Mesothelial cell of epicardium (in vitro differentiated cells): Measurements from ENCODE around the gene LENG9. TPM values are rescaled to one million over a fixed set of nuclear protein-coding genes. Genes with fewer than 3 reads are reported as not detected.

Source experiments
- DNase-seq, 2 experiments: peaks; one replicate each; pipeline ENCODE4 v3.0.0; 2021; ENCODE audit warnings: low spot score in 2 of 2; ENCODE audit not compliant: unreplicated experiment in 2 of 2
- H3K27ac Mint-ChIP-seq: 2 replicates; pipeline ENCODE4 v1.8.0; 2021; ENCODE audit warnings: mixed read lengths
- H3K27me3 Mint-ChIP-seq: 2 replicates; pipeline ENCODE4 v1.8.0; 2021; ENCODE audit warnings: low read depth, mixed read lengths
- H3K36me3 Mint-ChIP-seq: 2 replicates; pipeline ENCODE4 v1.8.0; 2021; ENCODE audit warnings: mixed read lengths
- H3K4me1 Mint-ChIP-seq: 2 replicates; pipeline ENCODE4 v1.8.0; 2021; ENCODE audit warnings: mixed read lengths
- H3K4me3 Mint-ChIP-seq: 2 replicates; pipeline ENCODE4 v1.8.0; 2021; ENCODE audit warnings: mild to moderate bottlenecking, moderate library complexity, mixed read lengths
- H3K9me3 Mint-ChIP-seq: 2 replicates; pipeline ENCODE4 v1.8.0; 2021; ENCODE audit warnings: mixed read lengths
- total RNA-seq: library from RNA; stranded (reverse); gene quantifications from 3 replicates; pipeline ENCODE4 v1.2.1, GENCODE V29; 2021
- TF ChIP-seq, protein P1 (sequence below): fragments of 200-600 bp; sonication (generic); IDR thresholded peaks from one replicate; pipeline ENCODE4 v1.5.0; 2021; ENCODE audit warnings: antibody characterized with exemption; ENCODE audit not compliant: unreplicated experiment

The LENG9 gene
- total RNA-seq, 1 donor from 2014 or later, result 5.8 TPM

DNA sequence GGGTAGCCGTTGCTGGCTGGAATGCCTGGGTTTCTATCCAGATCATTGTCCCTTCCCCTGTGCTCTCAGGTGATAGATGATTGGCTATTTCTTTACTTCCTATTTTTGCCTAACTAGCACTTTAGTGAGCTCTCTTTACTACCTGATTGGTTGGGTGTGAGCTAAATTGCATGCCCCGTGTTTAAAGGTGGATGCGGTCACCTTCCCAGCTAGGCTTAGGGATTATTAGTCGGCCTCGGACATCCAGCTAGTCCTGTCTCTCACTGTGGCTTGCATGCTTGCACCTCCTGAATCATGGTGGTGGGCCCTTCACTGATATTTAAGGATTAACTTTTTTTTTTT, 38.2 kb downstream of the LENG9 start:
- Mint-ChIP-seq H3K4me1 (peaks cover 17% of the 10 kb centered on the region), H3K27ac (no peak overlapping the region), H3K36me3 (no peaks in the 10 kb centered on the region), H3K27me3 (peaks cover 77% of the 10 kb centered on the region), H3K9me3 (no peaks in the 10 kb centered on the region), H3K4me3 (no peak overlapping the region)
- no peak for DNase-seq
- TF ChIP-seq, protein P1, sequence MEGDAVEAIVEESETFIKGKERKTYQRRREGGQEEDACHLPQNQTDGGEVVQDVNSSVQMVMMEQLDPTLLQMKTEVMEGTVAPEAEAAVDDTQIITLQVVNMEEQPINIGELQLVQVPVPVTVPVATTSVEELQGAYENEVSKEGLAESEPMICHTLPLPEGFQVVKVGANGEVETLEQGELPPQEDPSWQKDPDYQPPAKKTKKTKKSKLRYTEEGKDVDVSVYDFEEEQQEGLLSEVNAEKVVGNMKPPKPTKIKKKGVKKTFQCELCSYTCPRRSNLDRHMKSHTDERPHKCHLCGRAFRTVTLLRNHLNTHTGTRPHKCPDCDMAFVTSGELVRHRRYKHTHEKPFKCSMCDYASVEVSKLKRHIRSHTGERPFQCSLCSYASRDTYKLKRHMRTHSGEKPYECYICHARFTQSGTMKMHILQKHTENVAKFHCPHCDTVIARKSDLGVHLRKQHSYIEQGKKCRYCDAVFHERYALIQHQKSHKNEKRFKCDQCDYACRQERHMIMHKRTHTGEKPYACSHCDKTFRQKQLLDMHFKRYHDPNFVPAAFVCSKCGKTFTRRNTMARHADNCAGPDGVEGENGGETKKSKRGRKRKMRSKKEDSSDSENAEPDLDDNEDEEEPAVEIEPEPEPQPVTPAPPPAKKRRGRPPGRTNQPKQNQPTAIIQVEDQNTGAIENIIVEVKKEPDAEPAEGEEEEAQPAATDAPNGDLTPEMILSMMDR, result no peak

DNA sequence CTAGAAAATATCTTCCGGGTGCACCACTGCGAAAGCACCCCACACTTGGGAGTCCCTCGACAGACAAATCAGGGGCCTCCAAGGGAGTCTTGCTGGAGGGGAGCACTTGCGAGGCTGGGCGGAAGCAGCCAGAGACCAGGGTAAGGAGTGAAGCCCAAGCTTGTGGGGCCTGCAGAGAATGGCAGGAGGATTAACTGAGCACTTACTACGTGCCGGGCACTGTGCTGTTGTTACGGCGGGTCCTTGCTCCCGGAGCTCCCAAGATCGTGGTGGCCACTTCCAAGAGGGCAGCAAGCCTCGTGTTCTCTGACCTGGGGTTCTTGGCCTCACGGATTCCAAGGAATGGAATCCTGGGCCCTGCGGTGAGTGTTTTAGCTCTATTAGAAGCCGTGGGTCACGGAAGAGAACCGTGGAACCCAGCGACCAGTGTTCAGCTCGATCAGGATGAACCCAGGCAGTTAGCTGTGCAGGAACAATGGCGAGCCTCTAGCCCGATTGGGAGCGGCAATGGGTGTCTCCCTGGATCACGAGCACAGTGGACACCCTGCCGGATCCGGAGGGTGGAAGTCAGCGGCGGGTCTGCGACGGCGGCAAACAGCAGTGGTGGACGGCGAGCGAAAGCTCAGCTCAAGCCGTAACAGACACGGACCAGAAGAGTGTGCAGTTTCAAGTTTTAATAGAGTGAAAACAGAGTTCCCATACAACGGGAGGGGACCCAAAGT, 38.8 kb downstream of the LENG9 start:
- no peak for DNase-seq
- Mint-ChIP-seq H3K9me3 (no peaks in the 10 kb centered on the region), H3K27me3 (peaks cover 79% of the 10 kb centered on the region), H3K36me3 (no peaks in the 10 kb centered on the region), H3K4me1 (peaks cover 16% of the 10 kb centered on the region), H3K27ac (no peak overlapping the region), H3K4me3 (no peak overlapping the region)
- TF ChIP-seq, protein P1, result no peak

DNA sequence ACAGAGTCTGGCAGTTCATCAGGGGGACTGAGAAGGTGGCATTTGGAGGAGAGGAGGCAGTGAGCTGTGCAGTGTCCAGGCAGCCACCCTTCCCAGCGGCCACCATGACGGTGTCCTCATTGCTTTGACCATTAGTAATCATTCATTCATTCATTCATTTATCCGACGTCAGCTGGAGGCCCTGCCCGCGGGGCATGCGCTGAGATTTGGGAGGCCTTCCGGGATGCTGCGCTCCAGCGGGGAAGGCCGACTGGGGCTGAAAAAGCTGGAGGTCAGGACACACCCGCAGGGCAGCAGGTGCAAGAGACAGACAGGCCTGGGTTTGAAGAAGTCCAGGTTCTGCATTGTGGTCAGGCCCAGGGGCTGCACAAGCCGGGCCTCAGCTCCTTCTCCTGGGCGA, 39.4 kb downstream of the LENG9 start:
- H3K36me3 Mint-ChIP-seq, result no peaks in the 10 kb centered on the region
- no peak overlapping the region for H3K27ac Mint-ChIP-seq
- peaks cover 83% of the 10 kb centered on the region for H3K27me3 Mint-ChIP-seq
- peaks cover 17% of the 10 kb centered on the region for H3K4me1 Mint-ChIP-seq
- H3K4me3 Mint-ChIP-seq, result no peak overlapping the region
- no peaks in the 10 kb centered on the region for H3K9me3 Mint-ChIP-seq
- TF ChIP-seq, protein P1, result no peak
- no peak for DNase-seq

DNA sequence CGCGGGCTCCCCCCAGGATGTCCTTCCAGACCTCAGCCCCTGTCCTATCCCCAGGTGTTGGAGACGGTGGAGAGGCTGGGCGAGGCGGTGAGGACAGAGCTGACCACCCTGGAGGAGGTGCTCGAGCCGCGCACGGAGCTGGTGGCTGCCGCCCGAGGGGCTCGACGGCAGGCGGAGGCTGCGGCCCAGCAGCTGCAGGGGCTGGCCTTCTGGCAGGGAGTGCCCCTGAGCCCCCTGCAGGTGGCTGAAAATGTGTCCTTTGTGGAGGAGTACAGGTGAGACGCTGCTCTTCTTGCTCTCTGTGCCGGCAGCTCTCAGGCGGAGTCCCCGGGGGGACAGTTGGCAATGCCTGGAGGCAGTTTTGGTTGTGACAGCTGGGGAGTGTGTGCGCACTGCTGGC, 41.4 kb downstream of the LENG9 start:
- H3K36me3 Mint-ChIP-seq, result no peaks in the 10 kb centered on the region
- H3K4me3 Mint-ChIP-seq, result no peak overlapping the region
- TF ChIP-seq, protein P1, result no peak
- DNase-seq, result no peak
- peaks cover 86% of the 10 kb centered on the region for H3K27me3 Mint-ChIP-seq
- no peaks in the 10 kb centered on the region for H3K9me3 Mint-ChIP-seq
- H3K27ac Mint-ChIP-seq, result no peak overlapping the region
- H3K4me1 Mint-ChIP-seq, result peaks cover 18% of the 10 kb centered on the region

DNA sequence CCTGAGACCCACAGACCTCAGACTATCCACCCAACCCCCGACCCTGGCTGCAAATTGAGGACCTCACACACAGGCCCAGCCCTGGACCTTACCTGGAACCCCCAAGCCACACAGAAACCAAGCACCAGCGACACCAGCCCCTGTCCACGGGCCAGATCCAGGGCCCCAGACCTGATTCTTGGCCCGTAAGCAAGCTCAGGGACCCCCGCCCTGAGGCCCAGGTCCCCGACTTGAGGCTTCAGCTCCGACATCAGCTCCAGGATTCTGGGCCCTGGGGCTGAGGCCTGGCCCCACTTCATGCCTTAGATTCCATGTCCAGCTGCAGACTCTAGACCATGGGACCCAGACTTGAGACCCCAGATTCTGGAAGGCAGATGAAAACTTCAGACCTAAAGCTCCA, 42.1 kb downstream of the LENG9 start:
- Mint-ChIP-seq H3K4me3 (no peak overlapping the region), H3K27ac (no peak overlapping the region), H3K27me3 (peaks cover 86% of the 10 kb centered on the region), H3K9me3 (no peaks in the 10 kb centered on the region), H3K4me1 (peaks cover 18% of the 10 kb centered on the region), H3K36me3 (no peaks in the 10 kb centered on the region)
- DNase-seq, result no peak
- TF ChIP-seq, protein P1, result no peak

DNA sequence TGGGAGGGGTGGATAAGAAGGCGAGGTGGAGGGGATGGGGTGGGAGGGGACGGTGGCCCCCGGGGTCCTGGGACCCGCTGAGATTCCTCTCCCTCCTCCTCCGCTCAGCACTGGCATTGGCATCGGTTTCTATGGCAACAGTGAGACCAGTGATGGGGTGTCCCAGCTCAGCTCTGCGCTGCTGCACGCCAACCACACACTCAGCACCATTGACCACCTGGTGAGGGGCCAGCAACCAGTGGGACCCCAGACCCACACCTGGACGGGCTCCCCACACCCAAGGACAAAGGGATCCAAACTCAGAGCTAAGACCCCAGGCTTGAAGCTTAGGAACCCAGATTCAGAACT, 42.4 kb downstream of the LENG9 start:
- Mint-ChIP-seq H3K9me3 (no peaks in the 10 kb centered on the region), H3K4me1 (peaks cover 18% of the 10 kb centered on the region), H3K36me3 (no peaks in the 10 kb centered on the region), H3K27ac (no peak overlapping the region), H3K27me3 (peaks cover 86% of the 10 kb centered on the region), H3K4me3 (no peak overlapping the region)
- TF ChIP-seq, protein P1, result no peak
- DNase-seq, result no peak
